HCT116 (cell line): ENCODE results near the gene FOXK2.

Source experiments
- POLR2A ChIP-seq: IDR thresholded peaks from 2 replicates; pipeline ENCODE4 v1.7.0; 2011; ENCODE audit warnings: borderline replicate concordance; ENCODE audit not compliant: insufficient read depth, insufficient read length; ENCODE audit errors: extremely low read depth
- ZNF274 ChIP-seq: fragments of 200-500 bp; sonication (Bioruptor generic); IDR thresholded peaks from 2 replicates; pipeline ENCODE4 v1.6.1; 2014; ENCODE audit warnings: mild to moderate bottlenecking, low read depth, low read length, inconsistent platforms
- TF ChIP-seq, protein P1 (sequence below), 3 experiments: fragments of 200-600 bp in 1 of 3; sonication (generic) in 1 of 3; IDR thresholded peaks in 2 of 3; conservative IDR thresholded peaks in 1 of 3; 2 replicates each; pipeline ENCODE4 v1.5.1; 2012 to 2017; ENCODE audit warnings: low read depth in 2 of 3, low read length in 2 of 3, antibody characterized with exemption in 1 of 3, borderline replicate concordance in 1 of 3, control low read depth in 1 of 3, mild to moderate bottlenecking in 1 of 3, mixed read lengths in 1 of 3, mixed run types in 1 of 3, moderate library complexity in 1 of 3; ENCODE audit not compliant: insufficient read depth in 1 of 3

GRCh38 chr17:82495844-82496528, 23.5 kb upstream of the FOXK2 start:
- TF ChIP-seq, protein P1, sequence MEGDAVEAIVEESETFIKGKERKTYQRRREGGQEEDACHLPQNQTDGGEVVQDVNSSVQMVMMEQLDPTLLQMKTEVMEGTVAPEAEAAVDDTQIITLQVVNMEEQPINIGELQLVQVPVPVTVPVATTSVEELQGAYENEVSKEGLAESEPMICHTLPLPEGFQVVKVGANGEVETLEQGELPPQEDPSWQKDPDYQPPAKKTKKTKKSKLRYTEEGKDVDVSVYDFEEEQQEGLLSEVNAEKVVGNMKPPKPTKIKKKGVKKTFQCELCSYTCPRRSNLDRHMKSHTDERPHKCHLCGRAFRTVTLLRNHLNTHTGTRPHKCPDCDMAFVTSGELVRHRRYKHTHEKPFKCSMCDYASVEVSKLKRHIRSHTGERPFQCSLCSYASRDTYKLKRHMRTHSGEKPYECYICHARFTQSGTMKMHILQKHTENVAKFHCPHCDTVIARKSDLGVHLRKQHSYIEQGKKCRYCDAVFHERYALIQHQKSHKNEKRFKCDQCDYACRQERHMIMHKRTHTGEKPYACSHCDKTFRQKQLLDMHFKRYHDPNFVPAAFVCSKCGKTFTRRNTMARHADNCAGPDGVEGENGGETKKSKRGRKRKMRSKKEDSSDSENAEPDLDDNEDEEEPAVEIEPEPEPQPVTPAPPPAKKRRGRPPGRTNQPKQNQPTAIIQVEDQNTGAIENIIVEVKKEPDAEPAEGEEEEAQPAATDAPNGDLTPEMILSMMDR (IDR thresholded peaks at IDR 0.05 in 2 of 3, conservative IDR thresholded peaks at IDR 0.05 in 1 of 3; ENCODE audit: borderline replicate concordance in 1 of 3, insufficient read depth in 1 of 3, low read depth in 2 of 3, low read length in 2 of 3): no peak
- peak; percentile 58 for TF ChIP-seq POLR2A
- no peak for TF ChIP-seq ZNF274
